ENCODE results near the gene NR2C2AP.

DNA sequence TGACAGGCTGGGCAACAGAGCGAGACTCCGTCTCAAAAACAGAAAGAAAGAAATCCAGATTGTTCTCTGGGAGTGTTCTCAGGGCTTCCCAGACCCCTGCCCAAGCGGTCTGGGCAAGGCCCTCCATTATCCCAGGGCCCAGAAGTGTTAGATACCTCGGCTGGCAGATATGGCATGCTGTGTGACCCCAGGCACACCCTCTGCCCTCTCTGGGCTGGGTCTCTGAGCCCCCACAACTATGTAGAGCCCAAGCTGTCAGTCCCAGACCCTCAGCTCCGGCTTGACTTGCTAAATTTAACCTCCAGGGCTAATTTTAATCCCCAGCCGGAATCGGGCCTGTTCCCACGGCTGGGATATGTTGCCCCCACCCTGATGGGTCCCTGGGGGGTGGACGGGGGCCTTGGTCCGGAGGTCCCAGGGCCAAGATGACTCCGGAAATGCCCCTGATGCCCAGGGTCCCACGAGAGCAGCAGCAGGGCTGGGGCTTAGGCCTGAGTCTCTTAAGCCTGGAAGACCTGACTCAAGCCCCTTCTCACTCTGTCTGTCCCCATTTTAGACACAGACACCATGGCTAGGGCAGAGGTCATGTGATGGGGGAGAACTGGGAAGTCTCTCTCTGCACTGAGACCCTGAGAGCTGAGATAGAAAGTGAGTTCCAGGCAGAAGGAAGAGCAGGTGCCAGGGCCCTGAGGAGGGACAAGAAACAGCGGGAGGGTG lies 50.4 kb downstream of the NR2C2AP start:
- TF ChIP-seq, protein P1, sequence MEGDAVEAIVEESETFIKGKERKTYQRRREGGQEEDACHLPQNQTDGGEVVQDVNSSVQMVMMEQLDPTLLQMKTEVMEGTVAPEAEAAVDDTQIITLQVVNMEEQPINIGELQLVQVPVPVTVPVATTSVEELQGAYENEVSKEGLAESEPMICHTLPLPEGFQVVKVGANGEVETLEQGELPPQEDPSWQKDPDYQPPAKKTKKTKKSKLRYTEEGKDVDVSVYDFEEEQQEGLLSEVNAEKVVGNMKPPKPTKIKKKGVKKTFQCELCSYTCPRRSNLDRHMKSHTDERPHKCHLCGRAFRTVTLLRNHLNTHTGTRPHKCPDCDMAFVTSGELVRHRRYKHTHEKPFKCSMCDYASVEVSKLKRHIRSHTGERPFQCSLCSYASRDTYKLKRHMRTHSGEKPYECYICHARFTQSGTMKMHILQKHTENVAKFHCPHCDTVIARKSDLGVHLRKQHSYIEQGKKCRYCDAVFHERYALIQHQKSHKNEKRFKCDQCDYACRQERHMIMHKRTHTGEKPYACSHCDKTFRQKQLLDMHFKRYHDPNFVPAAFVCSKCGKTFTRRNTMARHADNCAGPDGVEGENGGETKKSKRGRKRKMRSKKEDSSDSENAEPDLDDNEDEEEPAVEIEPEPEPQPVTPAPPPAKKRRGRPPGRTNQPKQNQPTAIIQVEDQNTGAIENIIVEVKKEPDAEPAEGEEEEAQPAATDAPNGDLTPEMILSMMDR (IDR thresholded peaks at IDR 0.05; ENCODE audit: low read length), result no peak
- TF ChIP-seq EZH2 (IDR thresholded peaks at IDR 0.05; ENCODE audit: borderline replicate concordance, low read length), result no peak
